Measurements from ENCODE around the gene EVA1B. TPM values are rescaled to one million over a fixed set of nuclear protein-coding genes. Genes with fewer than 3 reads are reported as not detected.

The EVA1B gene
- total and polyA plus RNA-seq, 2 donors = 11.2 to 15.5 TPM

GRCh38 chr1:36307601-36308330 is 15.7 kb downstream of the EVA1B start:
- Histone ChIP-seq H3K27me3 (ENCODE audit: control insufficient read depth in 2 of 2, insufficient read depth in 1 of 2, low read length in 1 of 2) (no peaks in the 10 kb centered on the region), H3K9me3 (ENCODE audit: control insufficient read depth in 2 of 2, insufficient read depth in 1 of 2, low read length in 1 of 2) (no peaks in the 10 kb centered on the region), H3K27ac (ENCODE audit: low read depth in 1 of 2, low read length in 1 of 2) (no peak overlapping the region), H3K4me1 (ENCODE audit: control insufficient read depth in 2 of 2, insufficient read depth in 2 of 2, low read length in 2 of 2) (peaks cover 9 to 12% of the 10 kb centered on the region in 2 donors), H3K36me3 (ENCODE audit: control insufficient read depth in 2 of 2, insufficient read depth in 2 of 2, low read length in 1 of 2) (peaks cover 12 to 20% of the 10 kb centered on the region in 2 donors), H3K4me3 (ENCODE audit: low read length in 2 of 2) (no peak overlapping the region)
- DNase-seq (ENCODE audit: low read depth in 6 of 9, low spot score in 9 of 9) = no peak
- 92% methylated on average over 10 of the region's 10 CpGs for WGBS

DNA sequence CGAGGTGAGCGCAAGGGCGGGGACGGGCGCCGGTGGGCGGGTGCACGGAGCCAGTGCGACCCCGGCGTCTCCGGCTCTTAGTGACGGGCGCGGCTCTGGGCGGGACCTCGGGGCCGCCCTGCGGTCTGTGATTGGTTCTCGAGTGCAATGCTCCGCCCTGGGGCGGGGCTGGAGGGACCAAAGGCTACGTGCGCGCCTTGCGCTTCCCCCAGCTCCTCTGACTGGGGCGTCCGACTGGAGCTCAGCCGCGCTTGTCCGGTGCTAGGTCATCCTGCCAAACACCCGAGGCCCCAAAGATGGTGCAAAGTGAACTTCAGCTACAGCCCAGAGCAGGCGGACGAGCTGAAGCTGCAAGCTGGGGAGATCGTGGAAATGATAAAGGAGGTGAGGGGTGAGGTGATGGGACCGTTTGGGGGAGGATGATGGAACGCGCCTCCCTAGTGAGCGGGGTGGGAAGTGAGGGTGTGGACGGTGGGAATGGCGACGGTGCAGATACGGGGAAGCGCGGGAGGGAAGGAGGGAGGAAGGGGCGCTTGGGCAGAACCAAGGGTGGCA is 16.5 kb downstream of the EVA1B start:
- H3K27ac ChIP-seq (ENCODE audit: low read depth in 1 of 2, low read length in 1 of 2) = no peak overlapping the region
- 2% methylated on average over 46 of the region's 46 CpGs for WGBS
- H3K9me3 ChIP-seq (ENCODE audit: control insufficient read depth in 2 of 2, insufficient read depth in 1 of 2, low read length in 1 of 2) = no peaks in the 10 kb centered on the region
- H3K4me1 ChIP-seq (ENCODE audit: control insufficient read depth in 2 of 2, insufficient read depth in 2 of 2, low read length in 2 of 2) = peaks cover 9 to 12% of the 10 kb centered on the region in 2 donors
- no peaks in the 10 kb centered on the region for H3K27me3 ChIP-seq (ENCODE audit: control insufficient read depth in 2 of 2, insufficient read depth in 1 of 2, low read length in 1 of 2)
- DNase-seq (ENCODE audit: low read depth in 6 of 9, low spot score in 9 of 9) = peak; percentile 83 to 97 (median 94)
- peaks cover 19 to 28% of the 10 kb centered on the region in 2 donors for H3K36me3 ChIP-seq (ENCODE audit: control insufficient read depth in 2 of 2, insufficient read depth in 2 of 2, low read length in 1 of 2)
- H3K4me3 ChIP-seq (ENCODE audit: low read length in 2 of 2) = peak overlapping the region; percentile 49 to 64

DNA sequence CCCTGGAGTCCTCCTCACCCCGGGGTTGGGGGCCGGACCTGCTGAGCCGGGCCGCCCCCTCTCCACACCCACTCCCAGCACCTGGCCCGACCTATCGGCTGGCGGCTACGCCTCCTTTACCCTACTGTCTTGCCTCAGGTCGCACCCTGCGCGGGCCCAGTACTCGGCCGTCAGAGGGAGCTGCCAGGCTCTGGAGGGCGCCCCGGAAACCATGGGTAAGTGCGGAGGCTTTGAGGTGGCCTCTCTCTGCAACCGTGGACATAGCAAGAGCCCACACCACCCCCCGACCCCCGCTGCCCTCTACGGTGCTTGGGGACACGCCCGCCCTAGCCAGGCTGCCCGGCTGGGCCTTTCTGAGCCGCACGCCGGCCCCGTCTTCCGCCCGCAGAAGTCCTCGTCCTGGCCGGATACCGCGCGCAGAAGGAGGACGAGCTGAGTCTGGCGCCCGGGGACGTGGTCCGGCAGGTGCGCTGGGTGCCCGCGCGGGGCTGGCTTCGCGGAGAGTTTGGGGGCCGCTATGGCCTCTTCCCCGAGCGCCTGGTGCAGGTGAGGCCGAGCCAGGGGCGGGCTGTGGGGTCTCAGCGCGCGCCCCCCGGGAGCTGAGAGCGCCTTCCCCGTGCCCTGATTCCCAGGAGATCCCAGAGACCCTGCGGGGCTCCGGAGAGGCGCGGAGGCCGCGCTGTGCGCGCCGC is 17.1 kb downstream of the EVA1B start, which contains the start of gene SH3D21:
TSS of gene SH3D21 (plus strand) at position 159 of the 692 bp plus-strand sequence. CDS start at position 212, 53 bp downstream.
- DNase-seq (ENCODE audit: low read depth in 6 of 9, low spot score in 9 of 9) = peak in 2 of 9 donors; percentile 26 to 48
- Histone ChIP-seq H3K36me3 (ENCODE audit: control insufficient read depth in 2 of 2, insufficient read depth in 2 of 2, low read length in 1 of 2) (peaks cover 25 to 34% of the 10 kb centered on the region in 2 donors), H3K27ac (ENCODE audit: low read depth in 1 of 2, low read length in 1 of 2) (no peak within 1 kb of the TSS), H3K4me3 (ENCODE audit: low read length in 2 of 2) (peak within 1 kb of the TSS; percentile 49 to 64), H3K27me3 (ENCODE audit: control insufficient read depth in 2 of 2, insufficient read depth in 1 of 2, low read length in 1 of 2) (no peaks in the 10 kb centered on the region), H3K9me3 (ENCODE audit: control insufficient read depth in 2 of 2, insufficient read depth in 1 of 2, low read length in 1 of 2) (no peaks in the 10 kb centered on the region), H3K4me1 (ENCODE audit: control insufficient read depth in 2 of 2, insufficient read depth in 2 of 2, low read length in 2 of 2) (peaks cover 9 to 12% of the 10 kb centered on the region in 2 donors)
- WGBS = 9% methylated on average over 65 of the region's 65 CpGs

DNA sequence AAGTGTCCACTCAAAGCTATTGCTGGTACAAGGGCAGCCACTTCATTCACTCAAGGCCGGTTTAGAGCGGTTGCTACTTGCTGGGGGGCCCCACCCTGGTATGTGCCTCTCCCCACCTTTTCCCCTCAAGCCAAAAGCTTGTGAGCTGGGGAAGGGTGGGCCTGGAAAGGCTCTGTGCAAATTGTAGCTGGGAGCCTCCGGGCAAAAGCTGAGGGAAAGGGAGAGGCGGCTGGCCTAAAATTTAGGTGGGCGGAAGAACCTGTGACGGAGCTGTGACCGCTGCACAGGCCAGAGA is 17.6 kb downstream of the EVA1B start:
- H3K9me3 ChIP-seq (ENCODE audit: control insufficient read depth in 2 of 2, insufficient read depth in 1 of 2, low read length in 1 of 2) = no peaks in the 10 kb centered on the region
- peaks cover 9 to 12% of the 10 kb centered on the region in 2 donors for H3K4me1 ChIP-seq (ENCODE audit: control insufficient read depth in 2 of 2, insufficient read depth in 2 of 2, low read length in 2 of 2)
- DNase-seq (ENCODE audit: low read depth in 6 of 9, low spot score in 9 of 9) = no peak
- no peaks in the 10 kb centered on the region for H3K27me3 ChIP-seq (ENCODE audit: control insufficient read depth in 2 of 2, insufficient read depth in 1 of 2, low read length in 1 of 2)
- no peak overlapping the region for H3K4me3 ChIP-seq (ENCODE audit: low read length in 2 of 2)
- H3K36me3 ChIP-seq (ENCODE audit: control insufficient read depth in 2 of 2, insufficient read depth in 2 of 2, low read length in 1 of 2) = peaks cover 30 to 39% of the 10 kb centered on the region in 2 donors
- no peak overlapping the region for H3K27ac ChIP-seq (ENCODE audit: low read depth in 1 of 2, low read length in 1 of 2)
- WGBS = 95% methylated on average over 7 of the region's 7 CpGs

DNA sequence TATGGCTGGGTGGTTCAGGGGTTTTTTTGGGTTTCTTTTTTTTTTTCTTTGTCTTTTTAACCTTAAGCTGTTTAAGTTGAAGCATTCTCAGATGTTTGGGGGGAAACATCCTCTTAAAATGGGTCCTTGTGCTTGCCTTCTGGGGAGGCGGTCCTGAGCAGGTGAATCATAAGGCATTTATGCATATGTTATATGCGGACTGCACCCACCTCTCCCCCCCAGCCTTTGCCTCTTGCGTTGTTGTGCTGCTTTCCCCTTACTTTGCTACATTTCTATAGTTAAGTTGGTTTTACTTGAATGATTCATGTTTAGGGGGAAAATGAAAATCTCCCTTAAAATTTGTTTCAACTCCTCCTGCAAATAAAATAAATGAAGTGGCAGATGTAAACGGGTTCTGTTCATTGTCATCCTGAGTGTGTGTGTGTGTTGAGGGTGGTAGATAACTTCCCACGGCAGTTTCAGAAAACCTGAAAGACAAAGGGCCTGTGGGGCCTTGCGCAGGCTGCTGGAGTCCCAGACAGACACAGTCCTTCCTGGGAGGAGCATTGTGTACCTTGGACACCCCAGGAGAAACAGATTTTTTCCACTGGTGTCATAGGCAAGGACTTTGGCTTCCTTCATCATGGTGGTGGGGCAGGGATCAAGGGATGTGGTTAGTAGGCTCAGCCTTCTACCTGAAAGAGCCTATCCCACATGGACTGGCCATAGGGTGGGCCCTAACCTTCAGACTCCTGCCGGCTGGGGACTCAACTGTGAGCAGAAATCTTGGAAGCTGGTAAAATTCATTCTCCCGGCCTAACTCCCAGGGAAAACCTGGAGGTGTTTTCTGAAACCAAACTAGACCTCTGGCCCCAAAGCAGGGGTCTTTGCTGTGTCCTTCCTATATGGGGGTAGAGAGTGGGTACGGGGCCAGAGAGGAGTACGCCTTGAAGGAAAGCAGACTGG is 18.2 kb downstream of the EVA1B start:
- Histone ChIP-seq H3K27ac (ENCODE audit: low read depth in 1 of 2, low read length in 1 of 2) (no peak overlapping the region), H3K36me3 (ENCODE audit: control insufficient read depth in 2 of 2, insufficient read depth in 2 of 2, low read length in 1 of 2) (peaks cover 36 to 45% of the 10 kb centered on the region in 2 donors), H3K4me1 (ENCODE audit: control insufficient read depth in 2 of 2, insufficient read depth in 2 of 2, low read length in 2 of 2) (peaks cover 9 to 12% of the 10 kb centered on the region in 2 donors), H3K9me3 (ENCODE audit: control insufficient read depth in 2 of 2, insufficient read depth in 1 of 2, low read length in 1 of 2) (no peaks in the 10 kb centered on the region), H3K27me3 (ENCODE audit: control insufficient read depth in 2 of 2, insufficient read depth in 1 of 2, low read length in 1 of 2) (no peaks in the 10 kb centered on the region), H3K4me3 (ENCODE audit: low read length in 2 of 2) (no peak overlapping the region)
- no peak for DNase-seq (ENCODE audit: low read depth in 6 of 9, low spot score in 9 of 9)
- WGBS = 84% methylated on average over 10 of the region's 10 CpGs

DNA sequence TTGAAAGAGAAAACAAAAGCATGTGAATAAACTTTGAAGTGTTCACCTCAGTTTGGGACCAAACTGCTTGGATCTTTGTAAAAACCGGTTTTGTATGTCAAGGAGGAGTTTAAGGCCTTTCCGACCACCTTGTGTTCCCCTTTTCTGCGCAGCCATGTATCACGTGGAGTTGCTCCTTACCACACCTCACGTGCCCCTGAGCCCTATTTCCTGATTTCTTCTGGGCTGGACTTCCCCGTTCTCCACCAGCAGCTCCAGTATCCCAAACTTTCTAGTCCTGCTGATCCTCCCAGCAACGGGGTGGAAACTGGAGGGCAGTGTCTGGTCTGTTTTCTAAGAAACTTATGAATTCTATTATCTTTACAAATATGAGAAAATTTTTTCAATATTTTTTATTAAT is 18.9 kb downstream of the EVA1B start:
- DNase-seq (ENCODE audit: low read depth in 6 of 9, low spot score in 9 of 9) = no peak
- no peaks in the 10 kb centered on the region for H3K9me3 ChIP-seq (ENCODE audit: control insufficient read depth in 2 of 2, insufficient read depth in 1 of 2, low read length in 1 of 2)
- H3K27me3 ChIP-seq (ENCODE audit: control insufficient read depth in 2 of 2, insufficient read depth in 1 of 2, low read length in 1 of 2) = no peaks in the 10 kb centered on the region
- H3K4me1 ChIP-seq (ENCODE audit: control insufficient read depth in 2 of 2, insufficient read depth in 2 of 2, low read length in 2 of 2) = peaks cover 9 to 12% of the 10 kb centered on the region in 2 donors
- H3K4me3 ChIP-seq (ENCODE audit: low read length in 2 of 2) = no peak overlapping the region
- 52% methylated on average over 7 of the region's 7 CpGs for WGBS
- H3K36me3 ChIP-seq (ENCODE audit: control insufficient read depth in 2 of 2, insufficient read depth in 2 of 2, low read length in 1 of 2) = peaks cover 43 to 53% of the 10 kb centered on the region in 2 donors
- H3K27ac ChIP-seq (ENCODE audit: low read depth in 1 of 2, low read length in 1 of 2) = no peak overlapping the region

DNA sequence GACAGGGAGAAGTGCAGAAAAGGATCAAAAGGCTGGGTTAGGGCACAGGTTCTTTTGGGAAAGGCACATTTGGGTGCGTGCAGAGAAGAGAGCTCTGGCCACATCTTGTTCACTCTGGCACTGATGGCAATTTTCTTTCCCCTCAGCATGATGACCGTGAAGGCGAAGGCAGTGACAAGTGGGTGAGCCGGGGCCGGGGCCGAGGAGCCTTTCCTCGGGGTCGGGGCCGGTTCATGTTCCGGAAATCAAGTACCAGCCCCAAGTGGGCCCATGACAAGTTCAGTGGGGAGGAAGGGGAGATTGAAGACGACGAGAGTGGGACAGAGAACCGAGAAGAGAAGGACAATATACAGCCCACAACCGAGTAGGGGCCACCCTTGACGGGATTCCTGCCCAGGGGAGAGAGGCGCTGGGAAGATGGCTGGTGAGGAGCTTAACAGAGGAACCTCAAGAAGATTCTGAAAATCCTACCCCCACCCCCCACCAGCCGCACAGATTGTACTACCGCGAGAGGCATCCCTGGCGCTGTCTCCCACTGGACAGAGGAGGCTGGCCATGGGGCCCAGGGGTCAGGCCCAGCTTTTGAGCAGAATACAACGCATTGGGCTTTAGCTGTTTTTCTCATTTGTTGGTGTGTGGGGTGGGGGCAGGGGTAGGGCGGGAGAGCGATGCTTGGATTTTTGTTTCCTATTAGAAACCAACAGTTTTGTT is 19.6 kb downstream of the EVA1B start:
- peaks cover 9 to 12% of the 10 kb centered on the region in 2 donors for H3K4me1 ChIP-seq (ENCODE audit: control insufficient read depth in 2 of 2, insufficient read depth in 2 of 2, low read length in 2 of 2)
- peaks cover 50 to 58% of the 10 kb centered on the region in 2 donors for H3K36me3 ChIP-seq (ENCODE audit: control insufficient read depth in 2 of 2, insufficient read depth in 2 of 2, low read length in 1 of 2)
- no peaks in the 10 kb centered on the region for H3K9me3 ChIP-seq (ENCODE audit: control insufficient read depth in 2 of 2, insufficient read depth in 1 of 2, low read length in 1 of 2)
- H3K27ac ChIP-seq (ENCODE audit: low read depth in 1 of 2, low read length in 1 of 2) = no peak overlapping the region
- H3K27me3 ChIP-seq (ENCODE audit: control insufficient read depth in 2 of 2, insufficient read depth in 1 of 2, low read length in 1 of 2) = no peaks in the 10 kb centered on the region
- DNase-seq (ENCODE audit: low read depth in 6 of 9, low spot score in 9 of 9) = no peak
- WGBS = 97% methylated on average over 23 of the region's 23 CpGs
- H3K4me3 ChIP-seq (ENCODE audit: low read length in 2 of 2) = no peak overlapping the region

DNA sequence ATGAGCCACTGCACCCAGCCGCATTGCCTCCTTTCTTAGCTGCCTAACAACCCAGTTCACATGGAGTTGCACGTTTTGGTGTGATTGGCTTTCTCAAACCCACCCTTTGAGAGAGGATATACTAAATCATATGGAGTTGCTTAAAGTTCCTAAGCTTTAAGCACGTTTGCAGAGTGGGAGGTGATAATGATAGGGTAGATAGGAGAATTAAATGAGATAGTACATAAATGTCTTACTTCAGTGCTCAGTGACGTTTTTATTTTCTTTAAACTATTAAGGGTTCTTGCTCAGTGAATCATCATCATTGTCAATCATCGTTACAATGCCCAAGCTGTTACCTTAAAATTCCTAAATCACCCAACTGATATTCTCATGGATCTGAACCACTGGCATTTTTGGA is 20.2 kb downstream of the EVA1B start:
- Histone ChIP-seq H3K4me1 (ENCODE audit: control insufficient read depth in 2 of 2, insufficient read depth in 2 of 2, low read length in 2 of 2) (peaks cover 9 to 12% of the 10 kb centered on the region in 2 donors), H3K27me3 (ENCODE audit: control insufficient read depth in 2 of 2, insufficient read depth in 1 of 2, low read length in 1 of 2) (no peaks in the 10 kb centered on the region), H3K27ac (ENCODE audit: low read depth in 1 of 2, low read length in 1 of 2) (no peak overlapping the region), H3K9me3 (ENCODE audit: control insufficient read depth in 2 of 2, insufficient read depth in 1 of 2, low read length in 1 of 2) (no peaks in the 10 kb centered on the region), H3K4me3 (ENCODE audit: low read length in 2 of 2) (no peak overlapping the region), H3K36me3 (ENCODE audit: control insufficient read depth in 2 of 2, insufficient read depth in 2 of 2, low read length in 1 of 2) (peaks cover 56 to 63% of the 10 kb centered on the region in 2 donors)
- 95% methylated on average over 5 of the region's 5 CpGs for WGBS
- DNase-seq (ENCODE audit: low read depth in 6 of 9, low spot score in 9 of 9) = no peak

Data from thymus (tissue), 11 donors.